ENCODE data around the gene RETREG3. TPM values are rescaled to one million over a fixed set of nuclear protein-coding genes. Genes with fewer than 3 reads are reported as not detected.
A peak's percentile ranks its signal among the peaks of the same experiment; 100 is the strongest.

RETREG3 gene
- total RNA-seq, 2 donors from 2014 or later: 36.9 to 42.0 TPM

DNA sequence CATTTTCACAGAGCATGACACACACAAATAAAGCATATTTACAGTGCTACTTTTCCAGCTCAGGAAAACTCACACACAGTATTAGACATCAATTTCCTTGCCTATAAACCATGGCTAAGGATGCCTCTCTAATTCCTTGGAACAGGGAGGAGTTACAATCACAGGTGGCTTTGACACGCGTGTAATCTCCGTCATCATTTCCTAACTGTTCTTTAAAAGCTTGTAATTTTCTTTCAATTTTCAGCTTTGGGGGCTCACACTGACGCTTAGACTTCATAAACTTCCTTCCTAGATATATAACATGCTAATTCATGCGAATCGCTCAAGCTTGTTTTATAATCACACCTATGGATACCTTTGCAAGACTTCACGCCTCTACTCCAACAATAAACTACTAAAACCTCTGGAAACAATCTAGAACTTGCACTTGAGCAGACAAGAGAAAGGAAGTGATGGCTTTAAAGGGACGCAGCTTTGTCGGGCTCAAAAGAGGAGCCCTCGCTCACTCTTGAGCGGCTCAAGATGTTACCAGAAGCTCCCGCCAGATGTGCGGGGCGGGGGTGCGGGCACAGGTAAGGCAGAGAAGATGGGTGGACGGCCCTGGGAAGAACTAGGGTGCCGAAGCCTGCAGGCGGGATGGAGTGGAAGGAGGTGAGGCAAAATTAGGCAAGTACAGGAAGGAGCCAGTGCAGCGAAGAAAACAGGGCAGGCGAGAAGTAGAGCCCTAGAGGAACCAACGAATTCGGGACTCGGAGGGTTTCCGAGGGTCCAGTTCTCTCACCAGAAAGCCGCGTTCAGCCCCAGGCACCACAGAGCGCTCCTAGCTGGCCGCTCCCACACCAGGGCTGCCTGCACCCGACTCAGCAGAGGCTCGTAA lies 631 bp downstream of the RETREG3 start:
- TF ChIP-seq, protein P1, sequence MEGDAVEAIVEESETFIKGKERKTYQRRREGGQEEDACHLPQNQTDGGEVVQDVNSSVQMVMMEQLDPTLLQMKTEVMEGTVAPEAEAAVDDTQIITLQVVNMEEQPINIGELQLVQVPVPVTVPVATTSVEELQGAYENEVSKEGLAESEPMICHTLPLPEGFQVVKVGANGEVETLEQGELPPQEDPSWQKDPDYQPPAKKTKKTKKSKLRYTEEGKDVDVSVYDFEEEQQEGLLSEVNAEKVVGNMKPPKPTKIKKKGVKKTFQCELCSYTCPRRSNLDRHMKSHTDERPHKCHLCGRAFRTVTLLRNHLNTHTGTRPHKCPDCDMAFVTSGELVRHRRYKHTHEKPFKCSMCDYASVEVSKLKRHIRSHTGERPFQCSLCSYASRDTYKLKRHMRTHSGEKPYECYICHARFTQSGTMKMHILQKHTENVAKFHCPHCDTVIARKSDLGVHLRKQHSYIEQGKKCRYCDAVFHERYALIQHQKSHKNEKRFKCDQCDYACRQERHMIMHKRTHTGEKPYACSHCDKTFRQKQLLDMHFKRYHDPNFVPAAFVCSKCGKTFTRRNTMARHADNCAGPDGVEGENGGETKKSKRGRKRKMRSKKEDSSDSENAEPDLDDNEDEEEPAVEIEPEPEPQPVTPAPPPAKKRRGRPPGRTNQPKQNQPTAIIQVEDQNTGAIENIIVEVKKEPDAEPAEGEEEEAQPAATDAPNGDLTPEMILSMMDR (IDR thresholded peaks at IDR 0.05): no peak
- no peak for TF ChIP-seq POLR2A (IDR thresholded peaks at IDR 0.05)
- 0% methylated on average over 24 to 29 of the region's 30 CpGs for WGBS, 2 donors
- H3K4me3 ChIP-seq: peak overlapping the region; percentile 74 to 91
- H3K27me3 ChIP-seq: no peaks in the 10 kb centered on the region
- no peaks in the 10 kb centered on the region for H3K9me3 ChIP-seq
- peaks cover 12% of the 10 kb centered on the region in 2 donors for H3K36me3 ChIP-seq (replicated peaks in 1 of 2; ENCODE audit: insufficient read depth in 1 of 2, low read depth in 2 of 2)
- no peak for DNase-seq
- intact Hi-C loops (cut with DNase I): no loop called here
- H3K4me1 ChIP-seq: peaks cover 42% of the 10 kb centered on the region
- peak overlapping the region; percentile 80 to 93 (median 86) for H3K27ac ChIP-seq
- ATAC-seq: peak; percentile 54

DNA sequence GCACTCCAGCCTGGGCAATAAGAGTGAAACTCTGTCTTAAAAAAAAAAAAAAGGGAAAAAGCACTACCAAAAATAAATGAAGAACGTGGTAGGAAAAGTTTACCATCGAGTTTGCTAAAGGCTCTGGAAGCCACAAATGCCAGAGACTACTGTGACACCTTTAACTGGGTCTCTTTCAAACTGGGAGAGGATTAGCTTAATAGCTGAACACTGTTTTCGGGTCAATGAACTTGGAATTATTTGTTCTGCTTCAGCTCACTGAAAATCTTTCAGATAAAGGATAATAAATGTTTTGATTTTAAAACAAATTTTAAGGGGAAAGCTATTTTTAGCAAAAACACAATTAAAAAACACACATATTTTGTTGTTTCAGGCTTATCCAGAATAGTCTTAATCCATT lies 1.4 kb downstream of the RETREG3 start:
- ATAC-seq: no peak
- peak overlapping the region in 1 of 4 donors; percentile 90 for H3K27ac ChIP-seq
- H3K36me3 ChIP-seq (replicated peaks in 1 of 2; ENCODE audit: insufficient read depth in 1 of 2, low read depth in 2 of 2): peaks cover 5 to 6% of the 10 kb centered on the region in 2 donors
- intact Hi-C loops (cut with DNase I): no loop called here
- 30 to 38% methylated on average over 3 of the region's 3 CpGs for WGBS, 2 donors
- H3K4me3 ChIP-seq: no peak overlapping the region
- no peaks in the 10 kb centered on the region for H3K27me3 ChIP-seq
- H3K9me3 ChIP-seq: no peaks in the 10 kb centered on the region
- H3K4me1 ChIP-seq: peaks cover 42% of the 10 kb centered on the region
- no peak for TF ChIP-seq POLR2A (IDR thresholded peaks at IDR 0.05)
- TF ChIP-seq, protein P1 (IDR thresholded peaks at IDR 0.05): no peak
- no peak for DNase-seq

DNA sequence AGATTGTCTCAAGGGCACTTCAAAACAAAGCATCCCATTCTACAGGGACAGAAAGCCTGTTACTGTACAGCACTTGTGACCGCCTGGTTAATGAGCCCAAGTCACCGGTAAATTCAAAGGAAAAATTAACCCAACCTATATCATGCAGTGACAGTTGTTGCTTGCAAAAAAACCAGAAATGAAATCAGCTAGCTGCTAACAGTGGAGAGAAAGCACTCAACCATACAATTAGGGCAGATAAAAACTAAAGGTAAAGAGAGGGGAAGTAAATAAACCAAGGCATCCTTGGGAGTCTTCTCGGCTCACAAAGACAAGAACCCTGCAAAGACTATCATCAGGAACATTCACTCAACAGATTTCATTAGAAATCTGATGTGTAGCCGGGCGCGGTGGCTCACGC lies 5.9 kb downstream of the RETREG3 start:
- no peak for DNase-seq
- intact Hi-C loops (cut with DNase I): no loop called here

GRCh38 chr17:42598905-42599304 lies 10.3 kb downstream of the RETREG3 start:
- no peak for ATAC-seq
- H3K9me3 ChIP-seq: no peaks in the 10 kb centered on the region
- TF ChIP-seq, protein P1 (IDR thresholded peaks at IDR 0.05): no peak
- TF ChIP-seq POLR2A (IDR thresholded peaks at IDR 0.05): no peak
- WGBS, 2 donors: 35 to 39% methylated on average over 2 of the region's 2 CpGs
- no peaks in the 10 kb centered on the region for H3K36me3 ChIP-seq (replicated peaks in 1 of 2; ENCODE audit: insufficient read depth in 1 of 2, low read depth in 2 of 2)
- intact Hi-C loops (cut with DNase I): no loop called here
- no peaks in the 10 kb centered on the region for H3K27me3 ChIP-seq
- peaks cover 5% of the 10 kb centered on the region for H3K4me1 ChIP-seq
- no peak overlapping the region for H3K27ac ChIP-seq
- DNase-seq: no peak
- no peak overlapping the region for H3K4me3 ChIP-seq

More for the DNA sequence above, 5.9 kb downstream of the RETREG3 start:
- Histone ChIP-seq H3K27ac (no peak overlapping the region), H3K4me3 (no peak overlapping the region), H3K27me3 (no peaks in the 10 kb centered on the region), H3K9me3 (no peaks in the 10 kb centered on the region), H3K36me3 (replicated peaks in 1 of 2; ENCODE audit: insufficient read depth in 1 of 2, low read depth in 2 of 2) (no peaks in the 10 kb centered on the region), H3K4me1 (peaks cover 35% of the 10 kb centered on the region)
- no peak for ATAC-seq
- no peak for TF ChIP-seq POLR2A (IDR thresholded peaks at IDR 0.05)
- TF ChIP-seq, protein P1 (IDR thresholded peaks at IDR 0.05): no peak
- 85 to 90% methylated on average over 7 of the region's 7 CpGs for WGBS, 2 donors

Data from body of pancreas (tissue), 4 donors.